Neural progenitor cell (in vitro differentiated cells): ENCODE measurements around the gene MDP1.
"Not testable (repeated sequence)": the region's sequence is repeated elsewhere in the genome, so short reads cannot be mapped to it uniquely, and the experiment has no call there.

Experiments
- CTCF ChIP-seq: fragments of 200-600 bp; sonication (generic); IDR thresholded peaks from 2 replicates; pipeline ENCODE4 v1.5.1; 2017; ENCODE audit warnings: antibody characterized with exemption, mild to moderate bottlenecking
- EZH2 ChIP-seq: fragments of 200-600 bp; sonication (generic); IDR thresholded peaks from 2 replicates; pipeline ENCODE4 v1.6.1; 2017; ENCODE audit warnings: antibody characterized with exemption, mild to moderate bottlenecking, moderate library complexity

- TF ChIP-seq EZH2, CTCF: not testable (repeated sequence)
Observed at GRCh38 chr14:24222987-24223386, 7.1 kb upstream of the MDP1 start.
